PC-3 (cell line): Measurements from ENCODE around the gene SMPD3. TPM values are rescaled to one million over a fixed set of nuclear protein-coding genes. Genes with fewer than 3 reads are reported as not detected.

Experiments used
- ATAC-seq: fragments of 200-7000 bp; cut with Tn5 transposase; 2 replicates; pipeline ENCODE4 v1.9.1; 2020; ENCODE audit warnings: mild to moderate bottlenecking, moderate library complexity
- BruUV-seq: library from RNA; stranded (reverse); fragments of 400-500 nt; replicated peaks from 2 replicates; lab custom pipeline; 2021; lab: Mats Ljungman, UMichigan
- CTCF ChIA-PET: fragments of 300-600 bp; sonication (Branson Sonifier 250); formaldehyde crosslinking; loops from one replicate; lab custom pipeline; 2022; ENCODE audit warnings: antibody characterized with exemption; lab: Charles Lee
- POLR2A ChIA-PET: fragments of 300-600 bp; sonication (Branson Sonifier 250); formaldehyde crosslinking; loops from one replicate; lab custom pipeline; 2022; ENCODE audit warnings: antibody characterized with exemption; ENCODE audit not compliant: unreplicated experiment; lab: Charles Lee
- DNase-seq: peaks from one replicate; pipeline ENCODE4 v3.0.0-alpha.2; 2015
- H2AFZ ChIP-seq: fragments of 300-600 bp; sonication (generic); 2 replicates; pipeline ENCODE4 v1.6.0; 2016; ENCODE audit warnings: antibody characterized with exemption, low read length
- H3F3A ChIP-seq: fragments of 300-600 bp; sonication (generic); one replicate; pipeline ENCODE4 v1.6.0; 2017; ENCODE audit warnings: antibody characterized with exemption, low read length, control low read depth, mild to moderate bottlenecking; ENCODE audit not compliant: unreplicated experiment
- H3K27ac ChIP-seq: fragments of 300-600 bp; sonication (generic); 2 replicates; pipeline ENCODE4 v1.5.1; 2016; ENCODE audit warnings: mild to moderate bottlenecking, low read length
- H3K27me3 ChIP-seq: fragments of 300-600 bp; sonication (generic); 2 replicates; pipeline ENCODE4 v1.6.1; 2016; ENCODE audit warnings: low read length, mixed read lengths
- H3K36me3 ChIP-seq: fragments of 300-600 bp; sonication (generic); 2 replicates; pipeline ENCODE4 v1.6.1; 2016; ENCODE audit warnings: low read depth, mixed run types, low read length, mixed read lengths
- H3K4me1 ChIP-seq: fragments of 300-600 bp; sonication (generic); 2 replicates; pipeline ENCODE4 v1.5.1; 2016; ENCODE audit warnings: low read length; ENCODE audit not compliant: insufficient read depth
- H3K4me2 ChIP-seq: fragments of 300-600 bp; sonication (generic); 2 replicates; pipeline ENCODE4 v1.6.0; 2016; ENCODE audit warnings: low read length
- H3K4me3 ChIP-seq: fragments of 300-600 bp; sonication (generic); 2 replicates; pipeline ENCODE4 v1.5.1; 2016; ENCODE audit warnings: mild to moderate bottlenecking, low read length, mixed read lengths
- H3K79me2 ChIP-seq: fragments of 300-600 bp; sonication (generic); 2 replicates; pipeline ENCODE4 v1.6.1; 2017; ENCODE audit warnings: low read length, mixed read lengths
- H3K9ac ChIP-seq: fragments of 300-600 bp; sonication (generic); 2 replicates; pipeline ENCODE4 v1.6.0; 2016; ENCODE audit warnings: mild to moderate bottlenecking, low read length
- H3K9me2 ChIP-seq: fragments of 300-600 bp; sonication (generic); replicated peaks from 2 replicates; pipeline ENCODE4 v1.6.1; 2016; ENCODE audit warnings: mixed run types, low read length, mixed read lengths
- H3K9me3 ChIP-seq: fragments of 300-600 bp; sonication (generic); 2 replicates; pipeline ENCODE4 v1.6.1; 2016; ENCODE audit warnings: low read length, mixed read lengths
- H4K20me1 ChIP-seq: fragments of 300-600 bp; sonication (generic); 2 replicates; pipeline ENCODE4 v1.6.1; 2016; ENCODE audit warnings: low read length, mixed read lengths
- CTCF ChIP-seq: fragments of 300-600 bp; sonication (generic); conservative IDR thresholded peaks from 2 replicates; pipeline ENCODE4 v1.5.1; 2017; ENCODE audit warnings: antibody characterized with exemption, low read depth, mild to moderate bottlenecking, low read length
- EZH2 ChIP-seq: fragments of 300-600 bp; sonication (generic); IDR thresholded peaks from one replicate; pipeline ENCODE4 v1.6.1; 2017; ENCODE audit warnings: antibody characterized with exemption, mild to moderate bottlenecking, low read length; ENCODE audit not compliant: unreplicated experiment
- EZH2phosphoT487 ChIP-seq: fragments of 300-600 bp; sonication (generic); IDR thresholded peaks from 2 replicates; pipeline ENCODE4 v1.6.1; 2018; ENCODE audit warnings: mild to moderate bottlenecking, antibody characterized with exemption, low read length, borderline replicate concordance
- intact Hi-C: fragments of 100-400 bp; cut with micrococcal nuclease; formaldehyde crosslinking; loops from 2 replicates; pipeline ENCODE4 v1.9.0; 2023
- total RNA-seq: library from RNA; depleted of rRNA; stranded (reverse); fragments of >200 nt; gene quantifications from 2 replicates; pipeline ENCODE4 v1.2.3, GENCODE V29; 2014

Gene SMPD3
- total RNA-seq, 1 experiment from 2014 or later, result not detected

- H3K27ac ChIP-seq, result no peak overlapping the region
- no peak overlapping the region for H3K4me3 ChIP-seq
- no peaks in the 10 kb centered on the region; the same call in 1 of the 2 replicates for H3K4me1 ChIP-seq
- H3K27me3 ChIP-seq, result no peaks in the 10 kb centered on the region
- no peaks in the 10 kb centered on the region for H3F3A ChIP-seq
- no peak overlapping the region for H3K4me2 ChIP-seq
- no peak for DNase-seq
- CTCF ChIA-PET, result no interaction called here
- no peak overlapping the region for H2AFZ ChIP-seq
- BruUV-seq, result no TSS peak
- intact Hi-C loops, result no loop called here
- H4K20me1 ChIP-seq, result no peaks in the 10 kb centered on the region
- no peak overlapping the region for H3K9ac ChIP-seq
- POLR2A ChIA-PET, result no interaction called here
- H3K79me2 ChIP-seq, result no peaks in the 10 kb centered on the region
- TF ChIP-seq CTCF (no peak), EZH2 (no peak), EZH2phosphoT487 (no peak)
- no peaks in the 10 kb centered on the region for H3K36me3 ChIP-seq
- ATAC-seq, result no peak
- no peaks in the 10 kb centered on the region for H3K9me2 ChIP-seq
- H3K9me3 ChIP-seq, result no peaks in the 10 kb centered on the region
These were observed 68.0 kb downstream of the SMPD3 start for GRCh38 chr16:68380348-68380670.

- CTCF ChIA-PET, result no interaction called here
- TF ChIP-seq EZH2phosphoT487, result no peak
- TF ChIP-seq EZH2, result no peak
- no peak for TF ChIP-seq CTCF
- intact Hi-C loops, result no loop called here
These were observed 68.6 kb downstream of the SMPD3 start for GRCh38 chr16:68379472-68380347.

More at GRCh38 chr16:68379472-68380347, 68.6 kb downstream of the SMPD3 start:
- no peak overlapping the region for H2AFZ ChIP-seq
- H3F3A ChIP-seq, result no peaks in the 10 kb centered on the region
- ATAC-seq, result no peak
- no peaks in the 10 kb centered on the region for H3K27me3 ChIP-seq
- H4K20me1 ChIP-seq, result no peaks in the 10 kb centered on the region
- no peak overlapping the region for H3K27ac ChIP-seq
- no peaks in the 10 kb centered on the region for H3K9me3 ChIP-seq
- no peak for DNase-seq
- no peak overlapping the region for H3K4me3 ChIP-seq
- no TSS peak for BruUV-seq
- H3K4me1 ChIP-seq, result no peaks in the 10 kb centered on the region; the same call in 1 of the 2 replicates
- H3K9me2 ChIP-seq, result no peaks in the 10 kb centered on the region
- no peaks in the 10 kb centered on the region for H3K79me2 ChIP-seq
- POLR2A ChIA-PET, result no interaction called here
- no peak overlapping the region for H3K9ac ChIP-seq
- no peak overlapping the region for H3K4me2 ChIP-seq
- no peaks in the 10 kb centered on the region for H3K36me3 ChIP-seq
